Measurements from ENCODE around the gene IL6ST. TPM values are rescaled to one million over a fixed set of nuclear protein-coding genes. Genes with fewer than 3 reads are reported as not detected.
"Not testable (repeated sequence)": the region's sequence is repeated elsewhere in the genome, so short reads cannot be mapped to it uniquely, and the experiment has no call there.

Gene IL6ST
- total and polyA plus RNA-seq, 2 donors from 2014 or later = 39.2 to 378 TPM

DNA sequence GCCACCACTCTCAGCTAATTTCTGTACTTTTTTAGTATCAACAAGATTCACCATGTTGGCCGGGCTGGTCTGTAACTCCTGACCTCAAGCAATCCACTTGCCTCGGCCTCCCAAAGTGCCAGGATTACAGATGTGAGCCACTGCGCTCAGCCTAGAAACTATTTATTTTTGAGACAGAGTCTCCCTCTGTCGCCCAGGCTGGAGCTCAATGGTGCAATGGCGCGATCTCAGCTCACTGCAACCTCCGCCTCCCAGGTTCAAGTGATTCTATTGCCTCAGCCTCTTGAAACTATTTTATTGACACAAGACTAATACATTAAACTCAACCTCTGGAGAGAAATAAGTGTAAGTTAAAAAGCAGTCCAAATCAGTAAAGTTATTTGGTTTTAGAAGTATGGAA lies 34.0 kb downstream of the IL6ST start:
- H3K36me3 ChIP-seq (ENCODE audit: control insufficient read depth in 2 of 3, insufficient read depth in 3 of 3, low read length in 3 of 3) = peaks cover 6 to 56% (median 26%) of the 10 kb centered on the region in 3 donors
- FAIRE-seq = no peak
- DNase-seq = no peak

DNA sequence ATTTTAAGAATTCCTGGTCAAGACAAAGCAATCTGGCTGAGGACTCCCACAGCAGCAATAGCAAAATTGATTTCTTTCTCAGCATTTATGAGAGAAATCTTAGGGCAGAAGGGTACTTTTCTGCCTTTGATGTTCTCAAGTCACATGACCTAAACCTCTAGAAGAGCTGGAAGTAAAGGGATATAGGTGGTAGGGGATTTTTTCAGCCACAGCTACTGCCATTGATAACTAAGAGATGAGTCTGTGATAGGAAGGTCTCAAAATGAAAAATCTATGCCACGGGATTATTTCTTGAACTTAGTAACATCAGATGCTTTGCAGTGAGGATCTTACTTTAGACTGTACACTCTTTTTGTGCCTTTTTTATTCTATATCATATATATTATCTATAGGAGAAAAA lies 35.6 kb downstream of the IL6ST start:
- Histone ChIP-seq H3K4me1 (ENCODE audit: control insufficient read depth in 2 of 3, insufficient read depth in 2 of 3, low read depth in 1 of 3, low read length in 3 of 3) (no peaks in the 10 kb centered on the region), H3K27ac (ENCODE audit: low read depth in 2 of 2, low read length in 2 of 2) (no peak overlapping the region), H3K9me3 (ENCODE audit: control insufficient read depth in 2 of 3, insufficient read depth in 1 of 3, low read length in 3 of 3) (no peaks in the 10 kb centered on the region), H3K27me3 (ENCODE audit: control insufficient read depth, insufficient read depth, low read length) (no peaks in the 10 kb centered on the region), H3K9ac (ENCODE audit: low read length in 3 of 3) (no peak overlapping the region), H3K4me3 (ENCODE audit: low read length in 3 of 3) (no peak overlapping the region), H3K36me3 (ENCODE audit: control insufficient read depth in 2 of 3, insufficient read depth in 3 of 3, low read length in 3 of 3) (peaks cover 6 to 66% (median 38%) of the 10 kb centered on the region in 3 donors)
- DNase-seq (no peak), FAIRE-seq (no peak)
- TF ChIP-seq, protein P1, sequence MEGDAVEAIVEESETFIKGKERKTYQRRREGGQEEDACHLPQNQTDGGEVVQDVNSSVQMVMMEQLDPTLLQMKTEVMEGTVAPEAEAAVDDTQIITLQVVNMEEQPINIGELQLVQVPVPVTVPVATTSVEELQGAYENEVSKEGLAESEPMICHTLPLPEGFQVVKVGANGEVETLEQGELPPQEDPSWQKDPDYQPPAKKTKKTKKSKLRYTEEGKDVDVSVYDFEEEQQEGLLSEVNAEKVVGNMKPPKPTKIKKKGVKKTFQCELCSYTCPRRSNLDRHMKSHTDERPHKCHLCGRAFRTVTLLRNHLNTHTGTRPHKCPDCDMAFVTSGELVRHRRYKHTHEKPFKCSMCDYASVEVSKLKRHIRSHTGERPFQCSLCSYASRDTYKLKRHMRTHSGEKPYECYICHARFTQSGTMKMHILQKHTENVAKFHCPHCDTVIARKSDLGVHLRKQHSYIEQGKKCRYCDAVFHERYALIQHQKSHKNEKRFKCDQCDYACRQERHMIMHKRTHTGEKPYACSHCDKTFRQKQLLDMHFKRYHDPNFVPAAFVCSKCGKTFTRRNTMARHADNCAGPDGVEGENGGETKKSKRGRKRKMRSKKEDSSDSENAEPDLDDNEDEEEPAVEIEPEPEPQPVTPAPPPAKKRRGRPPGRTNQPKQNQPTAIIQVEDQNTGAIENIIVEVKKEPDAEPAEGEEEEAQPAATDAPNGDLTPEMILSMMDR (IDR thresholded peaks at IDR 0.05; ENCODE audit: borderline replicate concordance, extremely low read depth, insufficient read depth) = no peak
- intact Hi-C loops (cut with DNase I) = no loop called here

More for the DNA sequence above, 34.0 kb downstream of the IL6ST start:
- Histone ChIP-seq H3K27ac (ENCODE audit: low read depth in 2 of 2, low read length in 2 of 2) (no peak overlapping the region), H3K4me1 (ENCODE audit: control insufficient read depth in 2 of 3, insufficient read depth in 2 of 3, low read depth in 1 of 3, low read length in 3 of 3) (no peaks in the 10 kb centered on the region), H3K9ac (ENCODE audit: low read length in 3 of 3) (no peak overlapping the region), H3K9me3 (ENCODE audit: control insufficient read depth in 2 of 3, insufficient read depth in 1 of 3, low read length in 3 of 3) (no peaks in the 10 kb centered on the region), H3K27me3 (ENCODE audit: control insufficient read depth, insufficient read depth, low read length) (no peaks in the 10 kb centered on the region), H3K4me3 (ENCODE audit: low read length in 3 of 3) (no peak overlapping the region)
- intact Hi-C loops (cut with DNase I) = no loop called here
- TF ChIP-seq, protein P1 (IDR thresholded peaks at IDR 0.05; ENCODE audit: borderline replicate concordance, extremely low read depth, insufficient read depth) = no peak

DNA sequence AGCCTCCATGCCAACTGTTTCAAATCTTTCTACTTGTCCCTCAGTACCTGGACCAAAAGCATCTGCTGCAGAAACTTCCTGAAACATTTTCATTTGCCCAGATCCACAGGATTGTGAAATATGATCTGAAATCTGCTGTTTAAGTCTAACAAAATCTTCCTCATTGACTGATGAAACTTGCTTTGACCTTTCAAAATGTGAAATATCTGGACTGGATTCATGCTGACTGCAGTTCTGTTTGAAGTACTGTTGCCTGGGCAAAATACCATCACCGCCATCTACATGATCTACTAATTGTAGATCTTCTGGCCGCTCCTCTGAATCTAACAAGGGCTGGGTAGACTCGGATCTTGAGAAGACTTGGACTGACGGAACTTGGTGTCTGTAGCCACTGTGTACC lies 53.6 kb downstream of the IL6ST start:
- intact Hi-C loops (cut with DNase I) = not testable (repeated sequence)

DNA sequence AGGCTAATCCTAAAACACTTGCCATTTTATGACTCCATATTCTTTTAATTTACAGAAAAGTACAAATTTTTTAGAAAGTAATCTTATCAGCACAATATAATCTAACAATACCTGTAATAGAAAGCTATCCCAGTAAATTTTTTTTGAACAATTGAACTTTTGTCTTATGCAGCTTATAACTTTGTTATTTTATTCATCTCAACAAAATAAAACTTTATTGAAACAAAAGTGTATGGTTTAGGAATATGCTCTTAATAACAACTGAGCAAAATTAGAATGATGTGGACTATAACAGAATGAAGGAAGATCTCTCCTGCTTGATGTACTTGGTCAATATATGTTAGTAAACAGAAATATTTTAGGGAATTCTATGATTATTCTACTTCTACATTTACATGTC lies 57.2 kb downstream of the IL6ST start:
- H3K36me3 ChIP-seq (ENCODE audit: control insufficient read depth in 2 of 3, insufficient read depth in 3 of 3, low read length in 3 of 3) = peaks cover 4 to 24% (median 22%) of the 10 kb centered on the region in 3 donors
- H3K9ac ChIP-seq (ENCODE audit: low read length in 3 of 3); H3K4me1 ChIP-seq (ENCODE audit: control insufficient read depth in 2 of 3, insufficient read depth in 2 of 3, low read depth in 1 of 3, low read length in 3 of 3); H3K4me3 ChIP-seq (ENCODE audit: low read length in 3 of 3); DNase-seq; H3K9me3 ChIP-seq (ENCODE audit: control insufficient read depth in 2 of 3, insufficient read depth in 1 of 3, low read length in 3 of 3); H3K27me3 ChIP-seq (ENCODE audit: control insufficient read depth, insufficient read depth, low read length); H3K27ac ChIP-seq (ENCODE audit: low read depth in 2 of 2, low read length in 2 of 2); intact Hi-C loops (cut with DNase I): not testable (repeated sequence)
- FAIRE-seq = peak; percentile 94

More for the DNA sequence above, 53.6 kb downstream of the IL6ST start:
- not testable (repeated sequence) for H3K9me3 ChIP-seq (ENCODE audit: control insufficient read depth in 2 of 3, insufficient read depth in 1 of 3, low read length in 3 of 3); FAIRE-seq; H3K27ac ChIP-seq (ENCODE audit: low read depth in 2 of 2, low read length in 2 of 2); H3K4me1 ChIP-seq (ENCODE audit: control insufficient read depth in 2 of 3, insufficient read depth in 2 of 3, low read depth in 1 of 3, low read length in 3 of 3); H3K4me3 ChIP-seq (ENCODE audit: low read length in 3 of 3); H3K9ac ChIP-seq (ENCODE audit: low read length in 3 of 3); DNase-seq; H3K27me3 ChIP-seq (ENCODE audit: control insufficient read depth, insufficient read depth, low read length)
- peaks cover 6 to 35% (median 28%) of the 10 kb centered on the region in 3 donors for H3K36me3 ChIP-seq (ENCODE audit: control insufficient read depth in 2 of 3, insufficient read depth in 3 of 3, low read length in 3 of 3)

All from kidney (tissue), 14 donors.